T-helper 1 cell (primary cell): ENCODE measurements around the gene MGAT4A.
"Not testable (repeated sequence)": the region's sequence is repeated elsewhere in the genome, so short reads cannot be mapped to it uniquely, and the experiment has no call there.

Experiments
- DNase-seq, 5 donors: peaks; one replicate each; pipeline ENCODE4 v3.0.0-alpha.2; 2012 to 2020

Gene MGAT4A

DNA sequence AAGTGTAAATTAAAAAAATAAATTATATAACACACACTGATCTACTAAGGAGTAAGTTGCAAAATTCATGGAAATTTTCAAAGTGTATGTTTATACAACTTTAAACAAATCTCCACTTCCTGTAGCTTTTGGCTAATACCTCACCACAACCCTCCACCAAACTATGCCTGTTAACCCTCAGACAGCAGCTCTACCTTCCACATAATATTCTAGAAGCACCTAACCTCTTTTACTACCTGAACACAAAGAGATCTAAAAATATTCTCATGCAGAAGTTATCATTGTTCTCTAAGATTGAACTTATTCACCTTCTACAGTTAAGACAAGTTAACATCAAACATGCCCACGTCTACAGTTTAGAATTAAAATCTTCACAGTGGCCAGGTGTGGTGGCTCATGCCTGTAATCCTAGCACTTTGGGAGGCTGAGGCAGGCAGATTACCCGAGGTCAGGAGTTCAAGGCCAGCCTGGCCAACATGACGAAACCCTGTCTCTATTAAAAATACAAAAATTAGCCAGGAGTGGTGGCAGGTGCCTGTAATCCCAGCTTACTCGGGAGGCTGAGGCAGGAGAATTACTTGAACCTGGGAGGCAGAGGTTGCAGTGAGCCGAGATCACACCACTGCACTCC is 2.7 kb downstream of the MGAT4A start:
- not testable (repeated sequence) for DNase-seq

DNA sequence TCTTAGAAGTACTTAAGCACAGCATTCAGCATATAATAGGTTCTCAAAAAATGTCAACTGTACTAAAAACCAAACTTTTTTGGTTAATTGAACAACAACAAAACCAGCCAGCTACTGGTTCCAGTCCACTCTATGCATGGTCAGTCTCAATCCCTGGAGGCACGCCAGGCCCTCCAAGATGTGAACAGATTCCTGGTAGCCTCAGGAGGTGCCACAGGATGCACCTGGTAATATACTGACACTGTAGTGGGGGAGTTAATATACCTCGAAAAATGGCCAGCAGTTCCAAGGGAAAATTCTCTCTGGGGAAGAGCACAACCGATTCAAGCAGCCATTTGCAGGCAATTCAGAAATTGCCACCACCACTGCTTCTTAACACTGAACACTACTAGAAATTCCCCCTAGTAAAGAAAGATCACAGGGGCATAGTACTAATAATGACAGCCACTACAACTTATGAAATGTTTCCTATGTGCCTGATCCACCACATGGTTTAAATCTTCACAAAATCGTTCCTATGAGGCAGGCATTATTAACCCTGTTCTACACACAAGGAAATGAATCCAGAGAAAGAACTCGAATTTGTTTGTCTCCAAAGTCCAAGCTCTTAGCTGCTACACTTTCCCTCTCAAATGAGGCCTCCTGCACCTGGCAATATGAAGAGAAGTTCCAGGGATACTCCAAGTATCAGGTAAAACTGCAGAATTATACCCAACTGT is 3.4 kb downstream of the MGAT4A start:
- no peak for DNase-seq

DNA sequence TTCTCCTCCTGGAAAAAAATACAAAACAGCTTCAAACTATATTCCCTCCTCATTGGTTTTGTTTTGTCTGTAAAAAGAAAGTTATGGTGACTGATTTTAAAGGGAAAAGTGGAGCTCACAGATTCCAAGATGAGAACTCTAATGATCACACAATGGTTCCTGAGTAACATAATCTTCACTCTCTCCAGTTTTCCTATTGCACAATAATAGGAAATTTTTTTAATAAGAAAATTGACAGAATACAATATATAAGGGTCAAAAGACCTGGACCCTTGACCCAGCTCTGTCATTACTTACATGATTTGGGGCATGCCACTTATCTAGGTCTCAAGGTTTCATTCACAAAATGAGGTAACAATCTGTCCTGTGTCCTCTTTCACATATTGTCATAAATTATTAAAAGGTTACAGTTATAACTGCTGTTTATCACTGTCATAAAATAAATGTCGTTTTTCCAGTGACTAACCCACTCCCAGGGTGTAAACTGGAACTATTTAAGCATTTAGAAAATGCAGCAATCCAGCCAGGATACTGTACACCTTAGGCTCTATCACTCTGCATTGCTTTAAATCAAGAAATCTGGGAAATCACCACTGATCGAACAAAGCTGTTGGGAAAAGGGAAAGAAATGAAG is 4.1 kb downstream of the MGAT4A start:
- DNase-seq = no peak

DNA sequence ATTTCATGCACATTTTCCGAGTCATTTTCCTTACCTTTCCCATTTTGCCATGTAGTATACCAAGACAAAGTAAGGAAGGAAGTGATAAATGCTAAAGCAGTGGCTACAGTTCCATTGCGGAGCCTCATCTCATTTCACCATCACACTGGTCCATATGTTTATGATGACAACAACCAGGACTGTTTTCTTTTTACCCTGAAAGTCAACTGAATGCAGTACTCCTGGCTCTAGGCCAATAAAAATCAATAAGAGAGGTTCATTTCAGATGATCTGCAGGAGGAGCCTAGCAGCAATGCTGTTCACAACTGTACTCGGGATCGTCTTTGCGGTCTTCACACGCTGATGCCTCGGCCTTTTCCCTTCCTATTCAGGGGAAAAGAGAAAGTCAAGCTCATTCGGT is 4.7 kb downstream of the MGAT4A start:
- DNase-seq = no peak

DNA sequence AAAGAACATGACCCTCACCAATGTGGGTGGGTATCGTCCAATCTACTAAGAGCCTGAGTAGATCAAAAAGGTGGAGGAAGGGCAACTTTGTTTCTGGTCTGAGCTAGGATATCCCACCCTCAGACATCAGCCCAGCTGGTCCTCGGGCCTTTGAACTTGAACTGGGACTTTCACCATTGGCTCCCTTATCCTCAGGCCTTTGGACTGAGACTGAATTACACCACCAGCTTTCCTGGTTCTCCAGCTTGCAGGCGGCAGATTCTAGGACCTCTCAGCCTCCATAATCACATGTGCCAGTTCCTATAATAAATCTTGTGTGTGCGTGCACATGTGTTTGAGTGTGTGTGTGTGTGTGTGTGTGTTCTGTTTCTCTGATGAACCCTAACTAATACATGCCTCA is 10.6 kb downstream of the MGAT4A start:
- DNase-seq = no peak

DNA sequence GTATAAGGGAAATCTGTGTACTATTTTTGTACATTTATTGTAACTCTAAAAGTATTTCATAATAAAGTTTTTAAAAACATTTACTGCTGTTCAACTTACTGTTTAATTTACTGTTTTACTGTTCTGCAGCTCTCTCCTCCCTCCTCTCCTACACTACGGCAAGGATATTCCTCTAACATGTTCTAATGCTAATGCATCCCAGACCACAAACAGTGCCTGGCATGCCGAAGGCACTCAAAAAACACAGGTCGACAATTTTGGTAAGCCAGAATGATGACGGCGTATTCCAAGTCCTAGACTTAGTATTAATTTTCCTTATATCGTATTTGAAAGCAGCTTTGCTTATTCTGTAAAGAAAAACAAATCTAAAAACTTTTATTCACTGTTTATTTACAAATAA is 13.3 kb downstream of the MGAT4A start:
- DNase-seq = no peak

DNA sequence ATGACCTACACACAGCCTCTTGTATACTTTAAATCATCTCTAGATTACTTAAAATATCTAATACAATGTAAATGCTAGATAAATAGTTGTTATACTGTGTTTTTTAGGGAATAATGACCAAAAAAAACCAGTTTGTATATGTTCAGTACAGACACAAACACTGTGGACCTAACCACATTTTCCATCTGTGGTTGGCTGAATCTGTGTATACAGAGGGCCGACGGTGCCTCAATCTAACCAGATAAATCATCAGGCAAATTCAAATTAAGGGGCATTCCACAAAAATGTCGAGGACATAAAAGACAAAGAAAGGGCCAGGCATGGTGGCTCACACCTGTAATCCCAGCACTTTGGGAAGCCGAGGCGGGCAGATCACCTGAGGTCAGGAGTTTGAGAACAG is 14.1 kb downstream of the MGAT4A start:
- DNase-seq = no peak

DNA sequence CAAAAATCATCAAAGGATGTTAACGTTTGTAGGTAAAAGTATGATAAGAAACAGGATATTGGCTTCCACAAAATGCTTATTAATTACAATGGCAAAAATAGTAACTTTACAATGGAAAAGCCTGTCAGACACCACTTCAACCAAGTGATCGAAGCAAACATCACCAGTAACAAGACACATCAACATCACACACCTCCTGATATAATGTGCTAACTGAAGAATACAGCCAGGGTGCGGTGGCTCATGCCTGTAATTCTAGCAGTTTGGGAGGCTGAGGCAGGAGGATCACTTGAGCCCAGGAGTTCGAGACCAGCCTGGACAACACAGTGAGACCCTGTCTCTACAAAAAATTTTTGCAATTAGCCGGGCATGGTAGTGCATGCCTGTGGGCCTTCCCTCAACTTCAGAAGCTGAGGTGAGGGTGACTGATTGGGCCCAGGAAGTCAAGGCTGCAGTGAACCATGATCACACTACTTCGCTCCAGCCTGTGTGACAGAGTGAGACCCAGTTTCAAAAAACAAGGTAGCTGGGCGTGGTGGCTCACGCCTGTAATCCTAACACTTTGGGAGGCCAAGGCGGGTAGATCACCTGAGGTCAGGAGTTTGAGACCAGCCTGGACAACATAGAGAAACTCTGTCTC is 15.0 kb downstream of the MGAT4A start:
- DNase-seq = no peak

DNA sequence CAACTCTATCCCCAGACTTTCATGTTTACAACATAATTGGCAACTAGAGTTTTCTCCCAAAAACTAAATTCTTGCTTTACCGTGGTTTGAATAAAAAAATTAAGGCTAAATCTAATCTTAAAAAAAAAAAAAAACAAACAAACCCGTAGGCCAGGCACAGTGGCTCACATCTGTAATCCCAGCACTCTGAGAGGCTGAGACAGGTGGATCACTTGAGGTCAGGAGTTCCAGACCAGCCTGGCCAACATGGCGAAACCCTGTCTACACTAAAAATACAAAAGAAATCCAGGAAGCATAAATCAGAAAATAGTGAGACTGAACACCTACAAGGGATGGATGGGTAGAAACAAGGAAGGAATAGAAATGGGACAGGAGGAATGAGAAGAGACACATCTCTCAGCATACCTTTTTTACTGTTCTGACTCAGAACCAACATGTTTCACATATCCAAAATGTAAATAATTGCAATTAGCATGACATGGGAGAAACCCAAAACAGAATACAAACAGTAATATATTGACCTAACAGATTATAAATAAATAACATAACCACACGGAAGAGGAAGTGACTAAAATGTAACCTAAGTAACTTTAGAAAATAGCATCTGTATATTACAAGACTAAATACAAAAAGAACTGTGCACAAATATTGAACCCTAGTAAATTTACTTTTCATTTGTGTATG is 17.5 kb downstream of the MGAT4A start:
- no peak for DNase-seq

DNA sequence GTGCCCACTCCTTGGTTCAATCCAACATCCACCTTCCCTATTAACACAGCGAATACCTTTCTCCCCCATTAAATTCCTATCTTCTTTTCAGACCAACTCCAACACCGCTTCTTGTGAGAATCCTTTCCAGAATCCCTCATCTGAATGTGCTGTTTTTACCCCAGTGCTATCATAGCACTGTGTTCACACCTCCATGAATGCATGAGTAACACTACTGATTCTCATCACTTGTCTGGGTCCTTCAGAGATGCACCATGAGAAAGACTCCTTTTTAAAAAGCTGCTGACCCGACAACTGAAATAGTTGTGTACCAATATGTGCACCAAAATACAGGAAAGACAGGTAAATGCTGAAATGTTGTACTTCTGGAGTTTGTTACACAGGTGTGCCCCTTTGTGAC is 18.8 kb downstream of the MGAT4A start:
- no peak for DNase-seq

DNA sequence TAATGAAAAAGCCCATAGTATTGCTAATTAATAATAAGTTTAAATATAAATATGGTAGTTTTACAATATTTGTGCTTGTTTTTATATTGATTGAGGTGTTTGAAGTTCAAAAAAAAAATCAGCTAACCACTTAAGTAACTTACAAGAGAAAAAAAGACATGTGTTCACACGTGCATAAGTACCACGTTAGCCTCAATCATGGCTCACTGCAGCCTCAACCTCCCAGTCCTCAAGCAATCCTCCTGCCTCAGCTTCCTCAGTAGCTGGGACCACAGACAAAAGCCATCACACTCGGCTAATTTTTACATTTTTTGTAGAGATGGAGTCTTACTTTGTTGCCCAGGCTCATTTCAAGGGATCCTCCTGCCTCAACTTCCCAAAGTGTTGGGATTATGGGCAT is 19.4 kb downstream of the MGAT4A start:
- DNase-seq = no peak

DNA sequence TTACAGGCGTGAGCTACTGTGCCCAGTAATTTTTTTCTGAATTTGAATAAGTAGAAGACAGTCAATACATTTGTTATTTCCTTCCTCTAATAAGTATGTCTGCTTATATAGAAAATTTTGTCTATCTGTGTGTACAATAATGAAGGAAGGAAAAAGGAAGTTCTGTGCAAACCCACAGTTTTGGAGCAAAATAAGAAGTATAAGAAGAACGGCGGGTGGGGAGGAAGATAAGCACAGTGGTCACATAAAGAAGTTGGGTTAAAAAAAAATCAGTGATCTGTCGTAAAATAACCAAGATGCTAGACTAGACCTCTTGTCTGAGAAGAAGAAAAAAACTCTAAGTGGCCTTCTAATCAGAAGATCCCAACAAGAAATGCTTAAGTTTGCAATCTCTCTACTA is 20.2 kb downstream of the MGAT4A start:
- DNase-seq = no peak

DNA sequence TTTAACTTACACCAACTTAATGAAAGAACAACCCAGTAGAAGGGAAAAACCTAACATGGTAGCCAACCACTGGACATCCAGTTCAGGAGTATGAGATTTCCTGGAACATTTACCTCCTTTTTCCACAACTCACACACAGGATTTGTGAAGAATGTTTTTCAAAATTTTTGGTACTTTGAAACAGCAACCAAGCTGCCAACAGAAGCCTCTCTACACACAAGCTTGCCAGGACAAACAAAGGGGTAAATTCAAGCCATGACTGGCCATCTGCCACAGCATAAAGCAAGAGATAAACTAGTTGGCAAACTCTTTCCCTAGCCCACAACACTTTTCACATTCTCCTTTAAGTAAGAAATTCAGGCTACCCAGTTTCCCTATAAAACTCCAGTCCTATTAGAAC is 21.4 kb downstream of the MGAT4A start:
- DNase-seq = no peak

DNA sequence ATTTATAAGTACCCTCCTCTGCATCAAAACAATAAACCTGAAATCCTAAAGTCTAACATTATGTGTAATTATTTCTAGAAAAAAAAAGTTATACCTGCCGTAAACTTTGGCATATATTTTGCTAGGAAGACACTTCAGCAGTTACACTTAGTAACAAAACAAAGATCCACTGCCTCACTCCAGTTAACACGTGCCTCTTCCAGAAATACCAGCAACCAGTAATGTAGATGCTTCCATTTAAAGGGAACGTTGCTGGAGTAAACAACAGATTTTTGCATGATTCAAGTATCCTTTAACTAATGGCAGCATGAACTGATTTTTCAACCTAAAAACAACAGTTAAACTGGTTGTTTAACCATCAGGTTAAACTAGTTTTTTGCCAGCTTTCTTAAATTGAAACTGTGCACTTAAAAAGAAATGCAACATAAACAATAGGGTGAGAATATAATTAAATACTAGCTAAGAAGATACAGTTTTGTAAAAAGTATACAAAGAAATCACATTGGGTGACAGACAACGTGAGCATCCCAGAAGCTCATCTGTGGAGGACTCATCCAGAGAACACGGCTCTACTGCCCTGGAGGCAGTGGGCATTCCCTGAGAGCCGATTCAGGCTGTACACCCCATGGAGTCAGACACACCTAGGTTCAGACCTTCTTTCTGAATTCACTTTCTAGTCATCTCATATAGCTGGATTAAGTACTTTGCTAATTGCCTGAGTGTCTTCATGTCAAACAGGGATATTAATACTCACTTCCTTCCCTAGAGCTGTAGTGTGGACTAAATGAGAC is 22.3 kb downstream of the MGAT4A start:
- DNase-seq = no peak

DNA sequence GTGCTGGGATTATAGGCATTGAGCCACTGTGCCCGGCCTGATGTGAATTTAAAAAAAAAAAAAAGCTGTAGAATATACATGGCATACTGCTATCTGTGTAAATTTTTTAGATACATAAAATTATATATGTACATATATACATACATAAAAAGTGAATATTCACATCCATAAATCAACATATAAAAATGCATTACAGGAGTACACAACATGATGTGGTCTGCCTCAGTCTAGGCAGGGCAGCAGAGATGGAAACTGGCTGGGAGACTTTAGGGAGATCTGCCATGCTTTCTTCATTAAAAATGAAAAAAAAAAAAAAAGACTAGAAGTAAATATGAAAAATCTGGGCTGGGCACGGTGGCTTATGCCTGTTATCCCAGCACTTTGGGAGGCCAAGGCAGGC is 24.3 kb downstream of the MGAT4A start:
- no peak for DNase-seq

DNA sequence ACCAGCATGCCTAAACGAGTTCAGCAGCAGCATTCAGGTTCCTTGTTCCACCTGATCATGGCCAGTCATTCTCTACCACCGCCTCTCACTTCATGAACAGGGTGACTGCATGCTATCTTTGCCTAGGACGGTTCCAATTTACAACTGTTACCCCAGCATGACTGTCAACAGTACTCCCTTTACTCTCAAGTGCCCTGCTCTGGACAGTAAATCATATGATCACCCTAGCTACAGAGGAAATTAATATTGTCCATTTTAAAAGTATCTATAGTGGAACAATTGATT is 25.7 kb downstream of the MGAT4A start:
- DNase-seq = no peak

DNA sequence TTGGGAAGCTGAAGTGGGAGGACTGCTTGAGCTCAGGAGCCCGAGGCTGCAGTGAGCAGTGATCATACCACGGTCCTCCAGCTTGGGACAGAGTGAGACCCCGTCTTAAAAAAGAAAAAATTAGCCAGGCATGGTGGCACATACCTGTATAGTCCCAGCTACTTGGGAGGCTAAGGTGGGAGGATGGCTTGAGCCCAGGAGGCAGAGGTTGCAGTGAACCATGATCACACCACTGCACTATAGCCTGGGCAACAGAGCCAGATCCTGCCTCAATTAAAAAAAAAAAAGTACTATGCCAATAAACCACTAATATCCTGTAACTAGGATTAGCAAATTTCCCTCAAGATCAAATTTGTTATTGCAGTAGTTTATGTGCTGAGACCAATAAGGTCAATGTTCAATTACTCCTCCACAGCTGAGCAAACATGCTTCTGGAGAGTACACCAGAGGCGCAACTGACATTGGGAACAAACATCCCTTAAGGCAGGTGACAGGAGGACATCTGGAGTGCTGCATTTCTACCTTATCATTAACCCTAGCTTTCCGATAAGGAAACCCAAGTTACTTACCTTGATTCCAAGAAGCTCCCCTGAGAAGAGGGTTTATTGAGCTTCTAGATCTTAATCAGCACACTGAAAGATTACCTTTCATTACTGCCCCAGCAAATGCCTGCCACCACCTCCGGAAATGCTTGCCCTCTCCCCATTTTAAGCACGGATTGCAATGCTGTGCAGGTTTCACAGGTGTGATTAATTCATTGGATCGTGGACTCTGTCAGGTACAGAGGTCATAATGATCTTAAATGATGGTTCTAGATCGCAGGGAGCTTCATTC is 26.2 kb downstream of the MGAT4A start:
- no peak for DNase-seq

DNA sequence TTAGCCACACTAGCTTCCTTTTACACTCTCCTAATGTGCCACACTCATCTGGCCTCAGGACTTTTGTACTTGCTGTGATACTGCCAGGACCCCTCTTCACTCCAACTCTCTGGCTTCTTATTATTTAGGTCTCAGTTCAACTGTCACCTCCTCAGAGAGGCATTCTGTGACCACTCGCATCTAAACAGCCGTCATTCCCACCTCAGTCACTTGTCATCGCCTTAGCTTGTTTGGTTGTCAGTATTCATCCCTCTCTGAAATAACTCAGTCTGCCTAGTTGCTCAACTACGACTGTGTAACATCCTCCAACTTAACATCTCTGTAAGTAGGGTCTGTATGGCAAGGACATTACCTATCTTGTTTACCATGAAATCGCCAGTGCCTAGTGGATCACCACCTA is 27.2 kb downstream of the MGAT4A start:
- DNase-seq = no peak

DNA sequence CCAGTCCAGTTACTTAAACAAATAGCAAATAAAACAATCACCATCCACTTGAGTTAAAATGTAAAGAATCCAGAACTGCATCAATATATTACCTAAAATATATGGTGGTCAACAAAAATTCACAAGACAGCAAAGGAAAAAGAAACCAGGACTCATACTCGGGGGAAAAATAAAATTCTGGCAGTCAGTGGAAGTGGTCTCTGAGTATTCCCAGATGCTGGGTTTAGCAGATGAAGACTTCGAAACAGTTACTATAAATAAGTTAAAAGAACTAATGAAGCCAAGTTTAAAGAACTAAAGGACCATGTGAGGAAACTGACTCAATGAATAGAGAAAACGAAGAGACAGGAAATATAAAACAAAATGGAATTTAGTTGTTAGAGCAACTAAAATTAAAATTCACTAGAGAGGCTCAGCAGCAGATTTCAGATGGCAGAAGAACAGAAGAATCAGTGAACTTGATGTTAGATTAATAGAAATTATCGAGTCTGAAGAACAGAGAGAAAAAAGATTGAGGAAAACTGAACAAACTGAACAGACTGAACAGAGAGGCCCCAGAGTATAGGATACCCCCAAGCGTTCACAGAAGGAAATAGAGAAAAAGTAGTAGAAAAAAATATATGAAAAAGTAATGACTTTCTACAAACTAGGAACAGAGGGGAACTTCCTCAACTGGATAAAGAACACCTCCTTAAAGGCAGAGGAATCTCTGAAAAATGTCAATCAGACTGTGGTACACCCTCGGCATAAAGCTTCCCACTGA is 27.9 kb downstream of the MGAT4A start:
- DNase-seq = no peak

DNA sequence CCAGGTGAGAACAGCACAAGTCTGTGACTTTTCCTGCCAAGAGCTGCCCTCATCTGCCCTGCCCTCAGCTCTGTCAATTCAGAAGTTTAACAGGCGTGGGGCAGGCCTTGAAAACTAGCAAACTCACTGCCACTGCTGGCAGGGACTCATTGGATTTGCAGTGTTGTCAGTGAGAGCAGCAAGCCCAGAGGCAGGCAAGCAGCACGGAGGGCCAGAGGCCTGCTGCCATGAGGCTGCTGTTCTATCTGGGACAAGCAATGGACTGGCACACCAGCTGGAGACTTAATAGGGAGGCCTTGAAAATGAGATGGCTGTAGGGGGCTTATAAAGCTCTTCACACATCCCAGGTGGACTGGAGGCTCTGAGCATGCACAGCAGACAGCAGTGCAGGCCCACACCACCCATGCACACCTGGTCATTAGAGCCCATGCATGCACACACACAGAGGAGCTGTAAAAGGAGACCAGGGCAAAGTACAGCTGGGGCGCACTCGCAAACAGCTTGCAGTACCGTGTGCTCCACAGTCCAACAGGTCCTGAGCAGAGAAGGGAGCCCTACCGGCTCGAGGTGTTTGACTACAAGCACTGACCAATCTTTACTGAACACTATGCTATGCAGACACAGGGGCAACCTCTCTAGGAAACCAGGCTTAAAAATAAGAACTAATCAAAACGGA is 28.7 kb downstream of the MGAT4A start:
- DNase-seq = no peak
